DMS53 treated with DMSO at 0.1 percent for 48 hours (cell line): ENCODE data around the gene SRF.

Experiments
- DNase-seq: peaks from one replicate; lab custom pipeline; 2025; ENCODE audit not compliant: unreplicated experiment; lab: John Stamatoyannopoulos, UW

The SRF gene

DNA sequence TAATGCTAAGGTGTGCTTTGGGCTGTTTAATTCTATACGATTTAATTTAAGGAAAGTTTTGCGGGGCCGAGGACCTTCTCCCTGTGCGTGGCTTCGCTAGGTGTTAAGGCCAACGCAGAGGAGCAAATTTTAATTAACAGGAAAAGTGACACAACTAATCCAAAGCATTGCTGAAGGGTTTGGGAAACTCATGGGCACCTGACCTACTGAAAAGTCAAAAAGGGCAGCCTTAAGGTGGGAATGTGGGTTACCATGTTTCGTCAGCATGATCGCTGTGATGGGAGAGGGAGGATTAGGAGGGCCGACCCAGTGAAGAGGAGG, 10.5 kb downstream of the SRF start:
- no peak for DNase-seq

DNA sequence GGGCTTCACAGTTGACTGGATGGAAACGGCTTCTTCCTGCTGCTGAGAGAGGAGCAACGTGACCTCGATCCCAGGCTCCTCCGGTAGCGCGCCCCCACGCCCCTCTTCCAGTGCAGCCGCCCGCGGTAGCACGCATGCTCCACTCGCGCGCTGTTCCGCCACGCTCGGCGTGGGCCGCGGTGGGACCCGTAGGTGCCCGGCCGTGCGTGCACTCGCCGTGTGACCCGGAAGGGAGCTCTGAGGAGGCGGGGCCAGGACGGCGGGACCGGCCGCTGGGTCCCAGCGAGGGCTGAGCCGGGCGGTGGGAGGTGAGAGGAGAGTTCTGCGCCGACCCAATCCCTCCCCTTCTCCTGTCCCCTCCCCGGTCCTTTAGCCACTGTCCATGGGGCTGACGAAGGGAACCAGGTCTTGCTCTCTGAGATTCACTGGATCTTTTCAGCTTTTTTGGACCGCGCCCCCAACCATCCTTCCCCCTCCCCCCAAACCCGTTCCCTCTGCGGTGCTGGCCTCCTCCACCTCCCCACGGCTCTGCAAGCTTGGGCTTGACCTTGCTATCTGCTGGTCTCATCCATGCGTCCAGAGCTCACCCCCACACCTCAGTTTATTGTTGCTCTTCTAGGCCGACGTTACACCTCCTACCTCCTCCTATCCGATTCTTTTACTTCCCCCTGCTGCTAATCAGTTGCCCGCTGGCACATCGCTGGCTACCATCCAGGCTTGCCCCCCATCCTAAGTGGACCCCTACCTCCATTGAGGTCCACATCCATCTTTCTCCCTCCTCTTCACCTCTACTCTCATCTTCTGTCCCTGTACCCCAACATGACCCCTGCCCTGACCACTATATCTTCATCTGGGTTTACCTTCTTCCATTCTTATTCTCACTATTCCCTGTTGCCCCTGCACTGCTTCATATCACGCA, 11.1 kb downstream of the SRF start, which contains the start of gene CUL9:
Gene CUL9 (plus strand): TSS at position 255 of the 919 bp plus-strand sequence. CDS start 2,115 bp downstream, outside the sequence.
- peak; percentile 70 for DNase-seq

DNA sequence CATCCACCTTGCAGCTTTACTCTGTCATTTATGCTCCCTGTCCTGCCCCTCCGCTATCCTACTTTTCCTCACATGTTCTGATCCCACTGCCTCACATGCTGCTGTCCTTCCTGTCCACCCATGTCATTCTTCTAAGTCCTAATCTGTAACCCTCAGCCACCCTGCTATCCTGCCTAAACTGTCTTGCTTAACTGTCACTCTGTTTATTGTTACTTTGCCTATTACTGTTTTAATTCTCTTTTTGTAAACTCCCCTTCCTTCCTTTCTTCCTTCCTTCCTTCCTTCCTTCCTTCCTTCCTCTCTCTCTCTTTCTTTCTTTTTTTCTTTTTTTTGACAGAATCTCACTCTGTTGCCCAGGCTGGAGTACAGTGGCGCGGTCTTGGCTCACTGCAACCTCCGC, 12.4 kb downstream of the SRF start:
- DNase-seq = no peak

DNA sequence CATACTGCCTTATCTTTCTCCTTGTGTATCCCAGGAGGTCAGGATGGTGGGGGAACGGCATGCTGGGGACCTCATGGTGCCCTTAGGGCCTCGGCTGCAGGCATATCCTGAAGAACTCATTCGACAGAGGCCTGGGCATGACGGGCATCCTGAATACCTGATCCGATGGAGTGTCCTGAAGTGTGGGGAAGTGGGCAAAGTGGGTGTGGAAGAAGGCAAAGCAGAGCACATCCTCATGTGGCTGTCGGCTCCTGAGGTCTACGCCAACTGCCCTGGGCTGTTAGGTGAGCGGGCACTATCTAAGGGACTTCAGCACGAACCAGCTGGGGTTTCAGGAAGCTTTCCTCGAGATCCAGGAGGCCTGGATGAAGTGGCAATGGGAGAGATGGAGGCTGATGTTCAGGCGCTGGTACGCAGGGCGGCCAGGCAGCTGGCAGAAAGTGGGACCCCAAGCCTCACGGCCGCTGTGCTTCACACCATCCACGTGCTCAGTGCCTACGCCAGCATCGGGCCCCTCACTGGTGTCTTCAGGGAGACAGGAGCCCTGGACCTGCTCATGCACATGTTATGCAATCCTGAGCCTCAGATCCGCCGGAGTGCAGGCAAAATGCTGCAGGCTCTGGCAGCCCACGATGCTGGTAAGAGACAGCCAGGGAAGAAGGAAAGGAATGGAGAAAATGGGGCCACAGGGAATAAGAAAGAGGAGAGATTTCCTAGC, 13.4 kb downstream of the SRF start:
- DNase-seq = no peak

DNA sequence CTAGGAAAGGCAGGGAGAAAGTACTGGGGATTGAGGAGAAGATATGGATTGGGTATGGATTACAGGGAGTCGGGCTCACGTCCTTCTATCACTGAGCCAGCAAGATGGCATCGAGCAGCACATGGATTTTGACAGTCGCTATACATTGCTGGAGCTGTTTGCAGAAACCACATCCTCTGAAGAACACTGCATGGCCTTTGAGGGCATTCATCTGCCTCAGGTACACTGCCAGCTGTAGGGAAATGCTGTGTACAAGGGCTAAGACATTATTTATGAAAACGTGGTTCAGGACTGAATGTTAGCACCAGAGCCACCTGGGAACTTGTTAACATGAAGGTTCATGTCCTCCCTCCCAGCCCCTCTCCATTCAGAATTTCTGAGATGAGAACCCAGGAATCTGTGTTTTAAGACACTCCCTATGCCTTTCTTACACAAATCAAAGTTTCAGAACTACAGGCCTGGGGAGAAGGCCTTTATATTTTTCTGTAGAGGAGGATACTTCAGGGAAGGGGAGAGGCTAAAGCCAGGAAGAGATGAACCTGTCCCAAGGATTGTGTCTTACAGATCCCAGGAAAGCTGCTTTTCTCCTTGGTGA, 14.4 kb downstream of the SRF start:
- no peak for DNase-seq

DNA sequence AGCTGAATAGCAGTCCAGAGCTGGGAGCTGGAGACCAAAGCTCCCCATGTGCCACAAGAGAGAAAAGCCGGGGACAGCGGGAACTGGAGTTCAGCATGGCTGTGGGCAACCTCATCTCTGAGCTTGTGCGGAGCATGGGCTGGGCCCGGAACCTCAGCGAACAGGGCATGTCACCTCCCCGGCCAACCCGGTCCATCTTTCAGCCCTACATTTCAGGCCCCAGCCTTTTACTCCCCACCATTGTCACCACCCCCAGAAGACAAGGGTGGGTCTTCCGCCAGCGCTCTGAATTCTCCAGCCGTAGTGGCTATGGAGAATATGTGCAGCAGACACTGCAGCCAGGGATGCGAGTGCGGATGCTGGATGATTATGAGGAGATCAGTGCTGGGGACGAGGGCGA, 14.9 kb downstream of the SRF start:
- no peak for DNase-seq

DNA sequence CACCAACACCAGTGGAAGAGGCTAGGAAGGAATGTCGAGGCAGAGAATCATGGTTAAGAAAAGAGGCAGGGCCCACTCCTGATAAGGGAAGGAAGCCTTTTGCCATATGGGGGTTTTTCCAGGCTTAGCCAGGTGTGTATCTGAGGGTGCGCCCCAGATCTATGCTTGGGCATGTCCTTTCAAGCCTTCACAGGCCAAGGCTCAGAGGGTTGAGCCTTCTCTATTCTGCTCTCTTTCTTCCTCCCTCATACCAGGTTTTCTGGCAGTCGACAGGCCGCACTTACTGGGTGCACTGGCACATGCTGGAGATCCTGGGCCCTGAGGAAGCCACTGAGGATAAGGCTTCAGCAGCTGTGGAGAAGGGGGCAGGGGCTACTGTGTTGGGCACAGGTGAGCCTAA, 15.6 kb downstream of the SRF start:
- DNase-seq = no peak

DNA sequence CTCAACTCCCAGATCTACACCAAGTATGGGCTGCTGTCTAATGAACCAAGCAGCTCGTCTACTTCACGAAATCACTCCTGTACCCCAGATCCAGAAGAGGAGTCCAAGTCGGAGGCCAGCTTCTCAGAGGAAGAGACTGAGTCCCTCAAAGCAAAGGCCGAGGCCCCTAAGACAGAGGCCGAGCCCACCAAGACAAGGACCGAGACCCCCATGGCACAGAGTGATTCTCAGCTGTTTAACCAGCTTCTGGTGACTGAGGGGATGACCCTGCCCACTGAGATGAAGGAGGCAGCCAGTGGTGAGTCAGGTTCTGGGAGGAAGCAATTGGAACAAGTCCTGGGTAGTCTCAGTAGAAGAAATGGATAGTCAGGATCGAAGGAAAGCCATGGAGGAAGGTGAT, 16.8 kb downstream of the SRF start:
- no peak for DNase-seq

DNA sequence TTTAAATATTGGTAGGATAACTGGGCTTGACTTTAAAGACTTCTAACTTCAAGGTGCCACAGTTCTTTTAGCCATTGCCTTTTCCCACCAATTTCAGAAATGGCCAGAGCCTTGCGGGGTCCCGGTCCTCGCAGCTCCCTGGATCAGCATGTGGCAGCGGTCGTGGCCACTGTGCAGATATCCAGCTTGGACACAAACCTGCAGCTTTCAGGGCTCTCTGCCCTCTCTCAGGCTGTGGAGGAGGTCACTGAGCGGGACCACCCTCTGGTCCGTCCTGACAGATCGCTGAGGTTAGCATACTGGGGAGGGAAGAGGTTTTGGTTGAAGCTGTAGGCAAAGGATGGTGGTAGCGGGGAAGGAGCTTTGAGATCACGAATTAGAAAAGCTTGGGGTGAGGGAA, 17.4 kb downstream of the SRF start:
- no peak for DNase-seq

DNA sequence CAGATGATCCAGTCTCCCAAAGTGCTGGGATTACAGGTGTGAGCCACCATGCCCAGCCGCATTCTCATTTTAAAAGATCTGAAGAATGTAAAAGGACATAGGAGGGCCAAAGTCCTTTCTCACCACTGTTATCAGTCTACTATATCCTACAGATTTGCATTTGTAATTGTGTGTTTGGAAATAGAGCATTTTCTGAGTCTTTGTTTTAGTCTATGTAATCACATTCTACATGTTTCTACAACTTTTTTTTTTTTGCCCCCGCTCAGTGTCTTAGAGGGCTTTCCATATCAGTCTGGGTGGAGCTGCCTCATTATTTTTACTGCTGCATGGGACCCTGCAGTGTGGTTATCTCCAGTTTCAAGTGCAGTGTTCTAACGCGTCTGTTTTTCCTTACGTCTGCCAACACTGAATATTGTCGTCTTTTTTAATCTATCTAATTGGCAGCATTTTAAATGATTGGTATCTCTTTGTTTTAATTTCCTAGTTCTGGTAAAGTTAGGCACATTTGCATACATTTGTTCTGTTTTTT, 18.8 kb downstream of the SRF start:
- no peak for DNase-seq

DNA sequence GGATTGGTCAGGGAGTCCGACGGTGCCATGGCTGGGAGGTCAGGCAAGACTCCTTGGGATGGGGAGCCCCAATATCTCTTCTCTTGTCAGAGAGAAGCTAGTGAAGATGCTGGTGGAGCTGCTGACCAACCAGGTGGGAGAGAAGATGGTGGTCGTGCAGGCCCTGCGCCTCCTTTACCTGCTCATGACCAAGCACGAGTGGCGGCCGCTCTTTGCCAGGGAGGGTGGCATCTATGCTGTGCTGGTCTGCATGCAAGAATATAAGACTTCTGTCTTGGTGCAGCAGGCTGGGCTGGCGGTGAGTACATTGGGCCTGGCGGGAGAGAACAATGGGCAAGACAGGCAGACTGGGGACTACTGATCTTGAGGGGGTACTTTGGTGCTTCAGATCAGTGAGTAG, 21.8 kb downstream of the SRF start:
- no peak for DNase-seq

DNA sequence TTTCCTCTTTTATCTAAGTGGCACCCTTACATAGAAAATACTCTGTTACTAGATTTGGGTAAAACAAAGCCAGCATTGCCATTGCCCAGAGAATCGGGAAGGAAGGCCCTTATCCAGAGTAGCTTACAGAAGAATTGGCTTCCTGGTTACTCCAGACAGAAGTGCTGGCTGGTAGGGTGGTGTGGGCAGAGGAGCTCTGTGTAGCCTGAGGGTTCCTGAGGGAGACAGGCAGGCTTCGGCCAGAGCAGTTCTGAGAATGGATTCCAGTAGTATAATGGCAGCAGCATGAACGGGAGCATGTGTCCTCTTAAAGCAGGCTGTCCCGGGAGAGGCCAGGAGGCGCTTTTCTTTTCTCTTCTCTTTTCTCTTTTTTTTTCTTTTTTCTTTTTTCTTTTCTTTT, 22.9 kb downstream of the SRF start:
- DNase-seq = no peak

DNA sequence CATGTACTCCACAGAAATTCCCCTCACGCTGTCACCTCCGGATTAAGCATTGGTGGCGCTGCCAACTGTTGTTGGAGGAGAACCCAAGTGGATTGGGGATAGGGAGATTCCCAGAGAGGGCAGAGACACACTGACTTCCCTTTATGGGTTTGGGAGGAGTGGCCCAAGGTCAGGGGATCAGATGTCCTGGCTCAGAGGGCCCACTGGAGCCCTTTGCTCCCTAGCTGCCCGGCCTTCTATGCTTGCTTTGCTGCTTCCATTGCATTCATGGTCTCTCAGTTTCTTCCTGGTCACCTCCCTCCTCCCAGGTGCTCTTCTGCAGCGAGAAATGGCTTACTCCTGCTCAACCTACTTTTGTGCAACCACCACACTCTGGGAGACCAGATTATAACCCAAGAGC, 25.3 kb downstream of the SRF start:
- no peak for DNase-seq

DNA sequence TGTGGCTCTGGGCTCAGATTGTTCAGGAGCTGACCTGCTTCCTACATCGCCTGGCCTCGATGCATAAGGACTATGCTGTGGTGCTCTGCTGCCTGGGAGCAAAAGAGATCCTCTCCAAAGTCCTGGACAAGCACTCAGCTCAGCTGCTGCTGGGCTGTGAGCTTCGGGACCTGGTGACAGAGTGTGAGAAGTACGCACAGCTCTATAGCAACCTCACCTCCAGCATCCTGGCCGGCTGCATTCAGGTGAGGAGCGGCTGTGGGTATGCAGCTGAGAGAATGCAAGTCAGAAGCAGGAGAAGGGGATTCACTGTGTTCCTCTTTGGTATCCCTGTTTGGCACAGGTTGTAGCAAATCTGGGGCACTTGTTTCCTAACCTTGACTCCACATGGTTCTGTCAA, 28.8 kb downstream of the SRF start:
- no peak for DNase-seq

DNA sequence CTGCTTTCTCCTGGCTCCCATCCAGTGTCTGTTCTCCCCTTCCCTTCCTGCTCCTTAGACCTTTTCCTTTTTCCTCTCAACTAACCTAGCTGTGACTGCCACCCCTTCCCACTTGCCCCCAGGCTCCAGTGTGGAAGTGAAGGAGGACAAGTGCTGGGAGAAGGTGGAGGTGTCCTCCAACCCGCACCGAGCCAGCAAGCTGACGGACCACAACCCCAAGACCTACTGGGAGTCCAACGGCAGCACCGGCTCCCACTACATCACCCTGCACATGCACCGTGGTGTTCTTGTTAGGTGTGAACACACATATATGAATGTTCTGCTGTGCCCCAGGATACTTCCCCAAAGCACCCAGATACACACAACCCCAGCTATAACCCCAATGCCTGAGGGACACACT, 29.5 kb downstream of the SRF start:
- DNase-seq = no peak

DNA sequence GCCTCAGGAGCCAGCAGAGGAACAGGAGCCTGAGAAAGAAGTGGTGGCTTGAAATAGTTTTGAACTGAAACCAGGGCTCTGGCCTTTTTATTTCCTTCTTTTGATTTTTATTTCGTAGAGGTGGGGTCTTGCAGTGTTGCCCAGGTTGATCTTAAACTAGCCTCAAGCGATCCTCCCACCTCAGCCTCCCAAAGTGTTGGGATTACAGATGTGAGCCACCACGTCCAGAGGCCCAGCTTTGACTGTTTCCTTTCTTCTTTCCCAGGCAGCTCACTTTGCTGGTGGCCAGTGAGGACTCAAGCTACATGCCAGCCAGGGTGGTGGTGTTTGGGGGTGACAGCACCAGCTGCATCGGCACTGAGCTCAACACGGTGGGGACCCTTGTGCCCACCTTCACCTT, 31.4 kb downstream of the SRF start:
- DNase-seq = no peak

DNA sequence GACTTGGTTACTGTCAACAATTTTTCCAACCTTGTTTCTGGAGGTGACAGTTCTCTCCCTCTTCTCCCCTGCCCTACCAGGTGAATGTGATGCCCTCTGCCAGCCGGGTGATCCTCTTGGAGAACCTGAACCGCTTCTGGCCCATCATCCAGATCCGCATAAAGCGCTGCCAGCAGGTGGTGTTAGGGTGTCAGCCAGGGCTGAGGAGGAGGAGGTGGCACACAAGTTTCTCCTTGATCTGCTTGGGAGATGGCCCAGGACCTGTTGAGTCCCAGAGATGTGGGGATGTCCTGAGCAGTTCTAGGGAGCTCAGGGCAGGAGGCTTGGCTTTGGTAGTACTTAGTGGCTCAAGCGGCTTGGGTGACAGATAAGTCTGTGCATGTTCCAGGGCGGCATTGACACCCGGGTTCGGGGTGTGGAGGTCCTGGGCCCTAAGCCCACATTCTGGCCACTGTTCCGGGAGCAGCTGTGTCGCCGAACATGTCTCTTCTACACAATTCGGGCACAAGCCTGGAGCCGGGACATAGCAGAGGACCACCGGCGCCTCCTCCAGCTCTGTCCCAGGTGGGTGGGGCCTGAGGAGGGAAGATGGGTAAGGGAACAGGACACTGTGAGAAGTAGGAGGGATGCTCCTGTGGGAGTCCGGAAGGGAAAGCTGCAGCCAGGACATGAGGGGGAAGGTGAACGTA, 32.1 kb downstream of the SRF start:
- no peak for DNase-seq

DNA sequence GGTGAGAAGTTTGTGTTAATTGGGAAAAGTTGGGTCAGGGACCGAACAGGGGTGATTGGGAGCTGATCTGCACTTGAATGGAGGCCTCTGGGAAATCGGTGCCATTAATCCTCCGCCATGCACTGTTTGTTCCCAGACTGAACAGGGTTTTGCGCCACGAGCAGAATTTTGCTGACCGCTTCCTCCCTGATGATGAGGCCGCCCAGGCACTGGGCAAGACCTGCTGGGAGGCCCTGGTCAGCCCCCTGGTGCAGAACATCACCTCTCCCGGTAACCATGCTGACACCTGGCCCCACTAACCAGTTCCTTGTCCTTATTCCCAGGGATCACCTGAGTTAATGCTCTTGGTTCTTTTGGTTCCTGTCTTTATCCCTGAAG, 32.6 kb downstream of the SRF start:
- no peak for DNase-seq

DNA sequence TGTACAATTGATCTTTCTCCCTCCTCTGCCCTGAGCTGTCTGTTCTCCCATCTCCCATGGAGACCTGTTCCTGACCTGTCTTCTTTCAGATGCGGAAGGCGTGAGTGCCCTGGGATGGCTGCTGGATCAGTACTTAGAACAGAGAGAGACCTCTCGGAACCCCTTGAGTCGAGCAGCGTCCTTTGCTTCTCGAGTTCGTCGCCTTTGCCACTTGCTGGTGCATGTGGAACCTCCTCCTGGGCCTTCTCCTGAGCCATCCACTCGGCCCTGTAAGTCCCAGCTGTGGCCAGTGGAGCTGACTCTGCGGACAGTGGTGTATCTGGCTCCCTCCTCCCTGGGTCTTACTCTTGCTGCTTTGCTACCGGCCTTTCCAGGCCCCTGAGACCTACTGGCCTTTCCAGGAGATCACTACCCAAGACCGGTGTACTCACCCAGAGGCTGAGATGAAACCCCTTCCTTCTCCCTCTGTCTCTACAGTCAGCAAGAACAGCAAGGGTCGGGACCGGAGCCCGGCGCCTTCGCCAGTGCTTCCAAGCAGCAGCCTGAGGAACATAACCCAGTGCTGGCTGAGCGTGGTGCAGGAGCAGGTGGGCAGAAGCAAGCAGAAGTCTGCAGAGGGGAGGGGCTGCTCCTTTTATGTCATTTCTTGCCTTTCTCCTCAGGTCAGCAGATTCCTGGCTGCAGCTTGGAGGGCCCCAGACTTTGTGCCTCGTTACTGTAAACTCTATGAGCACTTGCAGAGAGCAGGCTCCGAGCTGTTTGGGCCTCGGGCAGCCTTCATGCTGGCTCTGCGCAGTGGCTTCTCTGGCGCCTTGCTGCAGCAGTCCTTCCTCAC, 33.4 kb downstream of the SRF start:
- no peak for DNase-seq

DNA sequence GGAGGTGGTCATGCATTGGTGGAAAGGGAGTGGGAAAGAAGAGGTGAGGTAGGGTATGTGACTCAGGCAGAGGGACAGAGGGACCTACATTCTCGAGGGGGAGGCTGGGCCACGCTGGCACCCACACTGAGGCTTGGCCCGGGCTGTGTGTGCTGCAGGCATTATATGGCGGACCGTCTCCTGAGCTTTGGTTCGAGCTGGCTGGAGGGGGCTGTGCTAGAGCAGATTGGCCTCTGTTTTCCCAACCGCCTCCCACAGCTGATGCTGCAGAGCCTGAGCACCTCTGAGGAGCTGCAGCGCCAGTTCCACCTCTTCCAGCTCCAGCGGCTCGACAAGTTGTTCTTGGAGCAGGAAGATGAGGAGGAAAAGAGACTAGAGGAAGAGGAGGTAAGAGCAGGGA, 34.8 kb downstream of the SRF start:
- DNase-seq = no peak
